ENCODE results near the gene RCN2.
"Not testable (repeated sequence)": the region's sequence is repeated elsewhere in the genome, so short reads cannot be mapped to it uniquely, and the experiment has no call there.

Gene RCN2, protein sequence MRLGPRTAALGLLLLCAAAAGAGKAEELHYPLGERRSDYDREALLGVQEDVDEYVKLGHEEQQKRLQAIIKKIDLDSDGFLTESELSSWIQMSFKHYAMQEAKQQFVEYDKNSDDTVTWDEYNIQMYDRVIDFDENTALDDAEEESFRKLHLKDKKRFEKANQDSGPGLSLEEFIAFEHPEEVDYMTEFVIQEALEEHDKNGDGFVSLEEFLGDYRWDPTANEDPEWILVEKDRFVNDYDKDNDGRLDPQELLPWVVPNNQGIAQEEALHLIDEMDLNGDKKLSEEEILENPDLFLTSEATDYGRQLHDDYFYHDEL

DNA sequence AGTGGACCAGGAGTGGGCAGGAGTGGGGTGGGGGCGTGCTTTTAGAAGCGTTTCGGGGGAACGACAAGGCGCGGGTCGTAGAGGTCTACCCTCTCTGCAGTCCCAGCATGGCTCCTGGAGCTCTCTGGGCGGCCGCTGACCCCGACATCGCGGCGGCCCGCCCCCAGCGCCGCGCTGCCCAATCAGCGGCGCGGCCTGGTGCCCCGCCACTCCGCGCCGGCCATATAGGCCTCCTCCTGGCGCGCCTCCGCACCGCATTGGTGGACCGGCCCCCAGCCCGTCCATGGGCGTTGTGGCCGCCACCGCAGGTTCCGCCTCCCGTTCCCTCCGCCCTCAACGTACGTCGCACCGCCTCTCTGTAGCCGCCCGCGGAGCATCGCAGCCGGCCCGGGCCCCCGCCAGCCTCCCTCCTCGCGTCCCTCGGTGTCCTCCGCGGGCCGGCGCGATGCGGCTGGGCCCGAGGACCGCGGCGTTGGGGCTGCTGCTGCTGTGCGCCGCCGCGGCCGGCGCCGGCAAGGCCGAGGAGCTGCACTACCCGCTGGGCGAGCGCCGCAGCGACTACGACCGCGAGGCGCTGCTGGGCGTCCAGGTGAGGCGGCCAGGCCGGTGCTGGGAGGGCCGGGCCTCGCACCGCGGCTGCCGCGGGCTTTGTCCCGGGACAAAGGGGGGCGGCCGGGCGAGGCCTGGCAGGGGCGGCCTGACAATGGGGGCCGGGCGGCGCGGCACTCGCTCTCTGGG lies at the start of gene RCN2:
Gene RCN2 (plus strand): TSS at position 353 of the 738 bp plus-strand sequence. CDS start 93 bp downstream, at position 446.
- DNase-seq, result peak; percentile 96

DNA sequence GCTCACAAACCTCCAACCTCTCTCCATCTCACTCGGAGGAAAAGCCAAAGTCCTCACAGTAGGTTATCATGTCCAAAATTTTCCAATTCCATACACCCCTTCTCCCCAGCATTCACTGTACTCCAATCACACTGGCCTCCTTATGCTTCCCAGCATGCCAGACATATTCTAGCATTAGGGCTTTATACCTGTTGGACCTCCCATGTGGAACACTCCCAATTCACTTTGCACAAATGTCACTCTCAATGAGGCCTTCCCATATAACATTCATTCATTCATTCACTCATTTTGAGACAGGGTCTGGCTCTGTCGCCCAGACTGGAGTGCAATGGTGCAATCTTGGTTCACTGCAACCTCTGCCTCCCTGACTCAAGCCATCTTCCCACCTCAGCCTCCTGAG lies 46.3 kb upstream of the RCN2 start:
- no peak for DNase-seq

DNA sequence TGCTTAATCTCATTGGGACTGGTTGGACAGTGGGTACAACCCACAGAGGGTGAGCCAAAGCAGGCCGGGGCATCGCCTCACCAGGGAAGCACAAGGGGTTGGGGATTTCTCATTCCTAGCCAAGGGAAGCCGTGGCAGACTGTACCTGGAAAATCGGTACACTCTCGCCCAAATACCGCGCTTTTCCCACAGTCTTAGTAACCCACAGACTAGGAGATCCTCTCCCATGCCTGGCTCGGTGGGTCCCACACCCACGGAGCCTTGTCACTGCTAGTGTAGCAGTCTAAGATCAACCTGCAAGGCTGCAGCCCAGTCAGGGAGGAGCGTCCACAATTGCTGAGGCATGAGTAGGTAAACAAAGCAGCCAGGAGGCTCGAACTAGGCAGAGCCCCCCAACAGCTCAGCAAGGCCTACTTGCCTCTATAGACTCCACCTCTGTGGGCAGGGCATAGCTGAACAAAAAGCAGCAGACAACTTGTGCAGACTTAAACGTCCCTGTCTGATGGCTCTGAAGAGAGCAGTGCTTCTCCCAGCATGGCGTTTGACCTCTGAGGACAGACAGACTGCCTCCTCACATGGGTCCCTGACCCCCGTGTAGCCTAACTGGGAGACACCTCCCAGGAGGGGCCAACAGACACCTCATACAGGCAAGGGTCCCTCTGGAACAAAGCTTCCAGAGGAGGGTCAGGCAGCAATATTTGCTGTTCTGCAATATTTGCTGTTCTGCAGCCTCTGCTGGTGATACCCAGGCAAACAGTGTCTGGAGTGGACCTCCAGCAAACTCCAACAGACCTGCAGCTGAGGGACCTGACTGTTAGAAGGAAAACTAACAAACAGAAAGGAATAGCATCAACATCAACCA lies 44.0 kb upstream of the RCN2 start:
- not testable (repeated sequence) for DNase-seq

DNA sequence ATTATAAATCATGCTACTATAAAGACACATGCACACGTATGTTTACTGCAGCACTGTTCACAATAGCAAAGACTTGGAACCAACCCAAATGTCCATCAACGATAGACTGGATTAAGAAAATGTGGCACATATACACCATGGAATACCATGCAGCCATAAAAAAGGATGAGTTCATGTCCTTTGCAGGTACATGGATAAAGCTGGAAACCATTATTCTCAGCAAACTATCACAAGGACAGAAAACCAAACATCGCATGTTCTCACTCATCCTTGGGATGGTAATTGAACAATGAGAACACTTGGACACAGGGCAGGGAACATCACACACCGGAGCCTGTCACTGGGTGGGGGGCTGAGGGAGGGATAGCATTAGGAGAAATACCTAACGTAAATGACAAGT lies 38.7 kb upstream of the RCN2 start:
- not testable (repeated sequence) for DNase-seq

DNA sequence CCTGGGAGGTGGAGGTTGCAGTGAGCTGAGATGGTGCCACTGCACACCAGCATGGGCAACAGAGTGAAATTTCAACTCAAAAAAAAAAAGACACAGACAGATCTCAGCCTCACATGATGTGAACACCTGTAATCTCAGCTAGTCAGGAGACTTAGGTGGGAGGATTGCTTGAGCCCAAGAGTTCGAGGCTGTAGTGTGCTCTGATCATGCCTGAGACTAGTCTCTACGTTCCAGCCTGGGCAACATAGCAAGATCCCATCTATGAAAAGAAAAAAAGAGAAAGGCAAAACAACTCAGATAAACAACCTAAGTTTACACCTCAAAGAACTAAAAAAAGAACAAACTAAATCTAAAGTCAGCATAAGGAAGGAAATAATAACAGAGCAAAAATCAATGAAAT lies 37.4 kb upstream of the RCN2 start:
- DNase-seq, result no peak

DNA sequence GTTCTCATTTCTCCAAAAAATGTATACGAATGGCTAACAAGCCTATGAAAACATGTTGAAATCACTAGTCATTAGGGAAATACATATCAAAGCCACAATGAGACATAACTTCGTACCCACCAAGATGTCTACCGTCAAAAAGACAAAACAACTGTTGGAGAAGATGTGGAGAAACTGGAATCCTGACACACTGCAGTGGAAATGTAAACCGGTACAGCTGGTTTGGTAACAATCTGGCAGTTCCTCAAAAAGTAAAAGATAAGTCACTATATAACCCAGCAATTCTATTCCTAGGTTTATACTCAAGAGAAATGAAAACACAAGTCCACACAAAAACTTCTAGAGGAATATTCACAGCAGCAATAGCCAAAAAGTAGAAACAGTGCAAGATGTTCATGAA lies 33.4 kb upstream of the RCN2 start:
- no peak for DNase-seq

DNA sequence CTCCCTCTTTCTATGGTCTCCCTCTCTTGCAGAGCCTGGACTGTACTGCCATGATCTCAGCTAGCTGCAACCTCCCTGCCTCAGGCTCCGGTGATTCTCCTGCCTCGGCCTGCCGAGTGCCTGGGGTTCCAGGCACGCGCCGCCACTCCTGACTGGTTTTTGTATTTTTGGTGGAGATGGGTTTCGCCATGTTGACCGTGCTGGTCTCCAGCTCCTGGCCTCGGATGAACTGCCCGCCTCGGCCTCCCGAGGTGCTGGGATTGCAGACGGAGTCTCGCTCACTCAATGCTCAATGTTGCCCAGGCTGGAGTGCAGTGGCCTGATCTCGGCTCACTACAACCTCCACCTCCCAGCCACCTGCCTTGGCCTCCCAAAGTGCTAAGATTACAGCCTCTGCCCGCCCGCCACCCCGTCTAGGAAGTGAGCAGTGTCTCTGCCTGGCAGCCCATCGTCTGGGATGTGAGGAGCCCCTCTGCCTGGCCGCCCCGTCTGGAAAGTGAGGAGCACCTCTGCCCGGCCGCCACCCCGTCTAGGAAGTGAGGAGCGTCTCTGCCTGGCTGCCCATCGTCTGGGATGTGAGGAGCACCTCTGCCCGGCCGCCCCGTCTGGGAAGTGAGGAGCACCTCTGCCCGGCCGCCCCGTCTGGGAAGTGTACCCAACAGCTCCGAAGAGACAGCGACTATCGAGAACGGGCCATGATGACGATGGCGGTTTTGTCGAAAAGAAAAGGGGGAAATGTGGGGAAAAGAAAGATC lies 32.2 kb upstream of the RCN2 start:
- not testable (repeated sequence) for DNase-seq

DNA sequence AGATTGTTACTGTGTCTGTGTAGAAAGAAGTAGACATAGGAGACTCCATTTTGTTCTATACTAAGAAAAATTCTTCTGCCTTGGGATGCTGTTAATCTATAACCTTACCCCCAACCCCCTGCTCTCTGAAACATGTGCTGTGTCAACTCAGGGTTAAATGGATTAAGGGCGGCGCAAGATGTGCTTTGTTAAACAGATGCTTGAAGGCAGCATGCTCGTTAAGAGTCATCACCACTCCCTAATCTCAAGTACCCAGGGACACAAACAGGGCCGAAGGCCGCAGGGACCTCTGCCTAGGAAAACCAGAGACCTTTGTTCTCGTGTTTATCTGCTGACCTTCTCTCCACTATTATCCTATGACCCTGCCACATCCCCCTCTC lies 31.6 kb upstream of the RCN2 start:
- not testable (repeated sequence) for DNase-seq

DNA sequence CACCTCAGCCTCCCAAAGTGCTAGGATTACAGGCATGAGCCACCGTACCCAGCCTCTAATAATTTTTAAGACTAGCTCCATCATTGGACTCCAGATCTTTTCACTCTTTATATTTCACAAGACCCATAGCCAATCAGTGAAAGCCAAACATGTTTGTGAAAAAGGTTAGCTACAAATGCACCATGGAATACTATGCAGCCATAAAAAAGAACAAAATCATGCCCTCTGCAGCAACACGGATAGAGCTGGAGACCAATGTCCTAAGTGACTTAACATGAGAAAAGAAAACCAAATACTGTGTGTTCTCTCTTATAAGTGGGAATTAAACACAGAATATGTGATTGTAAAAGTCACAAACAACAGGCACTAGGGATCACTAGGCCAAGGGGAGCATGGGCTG lies 29.6 kb upstream of the RCN2 start:
- DNase-seq, result no peak

DNA sequence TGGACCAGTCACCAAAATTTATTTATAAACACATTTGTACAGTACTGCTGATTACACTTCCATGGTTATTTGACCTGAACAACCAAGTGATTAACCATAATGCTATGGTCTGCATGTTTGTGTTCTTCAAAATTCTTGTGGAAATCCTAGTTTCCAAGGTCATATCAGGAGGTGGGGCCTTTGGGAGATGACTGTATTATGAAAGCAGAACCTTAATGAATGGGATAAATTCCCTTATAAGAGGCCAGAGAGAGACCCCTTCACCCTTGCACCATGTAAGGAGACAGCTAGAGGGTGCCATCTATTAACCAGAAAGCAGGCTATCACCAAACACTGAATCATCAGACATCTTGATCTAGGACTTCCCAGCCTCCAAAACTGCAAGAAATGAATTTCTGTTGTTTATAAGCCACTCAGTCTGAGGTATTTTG lies 28.3 kb upstream of the RCN2 start:
- DNase-seq, result no peak

DNA sequence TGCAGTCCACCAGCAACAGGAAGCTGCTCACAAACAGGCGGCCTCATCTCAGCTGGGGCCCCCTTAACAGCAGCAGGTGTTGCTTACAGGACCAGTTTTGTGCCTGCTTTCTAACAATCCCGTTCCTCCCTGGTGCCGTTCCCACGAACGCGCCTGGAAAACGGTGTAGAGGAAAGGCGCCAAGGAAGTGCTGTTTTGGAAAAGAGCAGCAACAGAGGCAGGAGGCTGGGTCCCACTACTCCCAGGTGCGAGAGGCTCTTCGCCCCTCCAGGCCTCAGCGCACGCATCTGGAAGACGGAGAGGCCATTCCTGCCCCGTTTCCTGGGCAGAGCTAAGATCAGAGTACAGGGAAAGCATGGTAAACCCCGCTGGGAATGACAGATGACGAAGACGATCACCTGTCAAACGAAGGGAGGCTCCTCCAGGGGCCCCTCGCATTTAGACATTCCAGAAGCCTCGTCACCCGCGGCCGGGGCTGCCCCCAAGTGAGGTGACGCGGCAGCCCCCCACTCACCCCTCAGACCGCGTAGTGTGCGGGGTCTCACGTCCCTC lies 27.0 kb upstream of the RCN2 start:
- peak; percentile 31 for DNase-seq

DNA sequence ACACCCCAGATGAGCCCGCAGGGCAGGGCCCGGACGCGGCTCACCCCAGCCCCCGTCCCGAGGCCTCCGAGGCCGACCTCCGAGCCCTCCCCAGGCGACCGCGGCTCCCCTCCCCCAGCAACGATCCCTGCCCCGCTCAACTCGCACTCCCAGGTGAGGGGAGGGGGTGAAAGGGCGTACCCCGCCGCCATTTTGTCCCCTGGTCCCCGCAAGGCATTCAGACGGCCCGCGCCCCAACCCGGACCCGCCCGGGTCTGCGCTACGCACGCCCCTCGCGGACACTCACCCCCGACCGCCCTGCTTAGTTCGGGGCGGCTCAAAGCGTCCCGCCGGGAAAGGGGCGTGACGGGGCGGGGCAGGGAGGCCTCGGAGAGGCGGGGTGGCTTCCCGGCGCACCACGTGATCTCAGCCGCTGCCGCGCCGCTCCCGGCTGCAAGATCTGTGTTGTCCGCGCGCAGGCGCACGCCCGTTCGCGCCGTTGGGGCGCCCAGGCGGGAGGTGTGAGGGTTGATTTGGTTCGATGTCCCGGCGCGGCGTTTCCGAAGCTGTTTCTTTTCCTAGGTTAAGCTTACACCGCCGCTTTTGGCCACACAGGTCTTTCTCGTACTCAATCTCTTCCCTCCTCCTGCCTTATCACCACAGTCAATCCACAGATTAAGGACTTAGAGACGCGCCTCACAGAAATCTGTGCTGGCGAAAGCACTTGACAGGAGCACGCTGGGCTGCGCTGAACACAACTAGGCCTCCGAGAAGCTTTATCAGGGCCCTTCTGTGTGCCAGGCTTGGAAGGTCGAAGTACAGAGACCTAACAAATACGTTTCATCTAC lies 26.3 kb upstream of the RCN2 start, which contains the start of gene SCAPER:
Gene SCAPER (minus strand): TSS at position 328 of the 827 bp plus-strand sequence. CDS start 21,523 bp downstream, outside the sequence.
- DNase-seq, result peak; percentile 94

DNA sequence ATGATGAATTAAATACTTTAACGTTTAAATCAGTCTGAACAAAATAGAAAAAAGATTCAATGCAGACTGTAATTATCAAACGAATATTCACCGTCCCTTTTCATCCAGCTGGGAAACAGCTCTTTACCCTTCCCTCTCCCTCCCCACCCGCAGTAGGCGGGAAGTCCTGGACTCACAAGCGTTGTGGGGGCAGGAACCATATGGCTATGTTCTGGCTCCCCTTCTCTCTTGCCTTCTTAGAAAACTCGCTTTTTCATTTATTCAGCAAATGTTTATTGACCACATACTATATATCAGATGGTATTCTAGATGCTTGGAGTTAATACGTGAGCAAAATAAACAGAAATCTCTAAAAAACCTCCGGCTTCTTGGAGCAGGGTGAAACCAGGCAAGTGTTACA lies 25.7 kb upstream of the RCN2 start:
- DNase-seq, result no peak

DNA sequence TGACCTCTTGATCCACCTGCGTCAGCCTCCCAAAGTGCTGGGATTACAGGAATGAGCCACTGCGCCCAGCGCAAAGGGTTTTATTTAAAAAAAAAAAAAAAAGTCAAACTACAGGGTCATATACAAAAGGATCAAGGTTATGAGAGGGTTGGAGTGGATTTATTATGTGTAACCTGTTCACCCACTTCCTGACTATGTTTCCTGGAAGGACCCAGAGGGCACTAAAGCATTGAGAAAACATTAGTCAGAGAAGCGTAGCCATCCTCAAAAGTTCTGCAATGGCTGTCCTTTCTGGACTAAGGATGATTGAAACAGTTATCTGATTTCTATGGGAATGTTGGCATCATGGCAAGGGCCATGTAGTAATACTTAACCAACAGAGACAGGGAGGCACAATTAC lies 19.1 kb upstream of the RCN2 start:
- no peak for DNase-seq

DNA sequence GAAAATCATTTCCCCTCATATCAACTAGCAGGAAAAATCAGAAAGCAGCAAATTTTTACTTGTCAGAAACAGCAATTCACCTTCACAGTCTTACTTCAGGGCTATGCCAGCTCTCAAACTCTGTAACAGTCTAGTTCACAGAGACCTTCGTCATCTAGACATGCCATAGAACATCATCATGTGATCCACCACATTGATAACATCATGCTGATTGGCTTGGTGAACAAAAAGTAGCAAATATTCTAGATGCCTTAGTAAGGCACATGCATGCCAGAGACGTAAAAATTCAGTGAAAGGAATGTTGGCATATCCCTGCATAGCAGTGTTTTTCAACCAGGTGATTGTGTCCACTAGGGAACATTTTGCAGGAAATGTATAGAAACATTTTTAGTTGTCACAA lies 17.8 kb upstream of the RCN2 start:
- DNase-seq, result no peak

DNA sequence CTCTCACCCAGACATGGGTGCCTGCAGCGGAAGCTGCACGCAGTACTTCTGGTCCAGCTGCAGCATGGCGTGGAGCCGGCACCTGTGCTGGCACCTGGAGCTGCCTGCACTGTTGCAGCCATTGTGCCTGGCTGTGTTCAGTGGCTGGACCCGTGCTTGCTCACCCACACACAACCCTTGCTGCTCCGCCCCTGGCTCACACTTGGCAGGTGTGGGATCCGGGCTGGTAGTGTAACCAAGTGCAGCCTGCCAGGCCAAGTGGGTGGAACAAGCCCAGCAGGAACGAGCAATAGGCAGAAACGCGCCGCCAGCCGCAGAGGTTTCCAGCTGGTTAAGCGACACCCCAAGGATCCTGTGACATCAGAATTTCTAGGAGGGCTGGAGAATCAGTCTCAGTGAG lies 15.2 kb upstream of the RCN2 start:
- DNase-seq, result no peak

DNA sequence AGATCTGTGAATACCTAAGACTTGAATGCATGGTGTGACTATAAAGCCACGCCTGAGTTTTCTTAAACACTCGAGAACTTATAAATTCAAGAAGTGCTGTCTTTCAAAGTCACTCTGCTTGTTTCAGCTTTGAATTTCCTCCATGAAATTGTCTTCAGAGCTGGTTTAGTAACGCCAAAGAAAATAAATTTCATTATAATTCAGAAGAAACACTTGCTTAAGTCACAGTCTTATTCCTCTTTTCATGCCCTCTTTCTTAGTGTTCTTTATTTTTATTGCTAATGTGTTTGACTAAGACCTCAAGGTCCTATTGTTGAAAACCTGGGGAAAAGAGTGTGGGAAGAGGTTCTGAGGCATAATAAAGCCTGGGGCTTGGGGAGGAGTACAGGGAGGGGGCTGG lies 3.3 kb upstream of the RCN2 start:
- DNase-seq, result no peak

DNA sequence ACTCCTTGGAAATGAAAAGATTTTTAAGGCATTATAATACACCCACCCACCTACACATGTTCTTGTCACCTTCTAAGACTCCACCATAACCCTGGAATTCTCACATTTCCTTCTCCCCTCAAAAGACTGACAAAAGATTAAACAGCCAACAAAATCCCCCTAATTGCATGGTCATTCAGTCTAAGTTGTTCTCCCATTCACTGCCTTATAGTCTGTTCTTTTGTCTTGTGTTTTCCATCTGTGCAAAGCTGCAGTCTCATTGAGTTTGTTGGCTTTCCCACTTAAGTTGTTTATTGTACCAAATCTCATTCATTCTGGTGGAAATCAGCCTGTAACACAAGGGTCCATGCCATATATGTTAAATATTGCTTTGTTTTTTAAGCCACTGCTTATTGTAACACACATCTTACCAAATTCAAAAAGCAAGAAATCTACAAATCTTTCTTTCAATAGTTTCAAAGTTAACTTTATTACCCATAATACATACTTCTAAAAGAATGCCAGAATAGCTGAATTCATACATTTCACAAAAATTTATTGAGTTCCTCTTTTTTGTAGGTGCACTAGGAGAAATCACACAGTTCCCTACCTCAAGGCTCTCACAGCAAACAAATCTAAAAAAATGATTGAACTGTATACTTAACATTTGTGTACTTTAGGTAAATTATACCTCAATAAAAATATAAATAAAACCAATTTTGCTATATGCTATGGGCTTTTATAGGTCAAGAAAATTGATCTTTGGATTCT lies 2.4 kb upstream of the RCN2 start:
- DNase-seq, result no peak

DNA sequence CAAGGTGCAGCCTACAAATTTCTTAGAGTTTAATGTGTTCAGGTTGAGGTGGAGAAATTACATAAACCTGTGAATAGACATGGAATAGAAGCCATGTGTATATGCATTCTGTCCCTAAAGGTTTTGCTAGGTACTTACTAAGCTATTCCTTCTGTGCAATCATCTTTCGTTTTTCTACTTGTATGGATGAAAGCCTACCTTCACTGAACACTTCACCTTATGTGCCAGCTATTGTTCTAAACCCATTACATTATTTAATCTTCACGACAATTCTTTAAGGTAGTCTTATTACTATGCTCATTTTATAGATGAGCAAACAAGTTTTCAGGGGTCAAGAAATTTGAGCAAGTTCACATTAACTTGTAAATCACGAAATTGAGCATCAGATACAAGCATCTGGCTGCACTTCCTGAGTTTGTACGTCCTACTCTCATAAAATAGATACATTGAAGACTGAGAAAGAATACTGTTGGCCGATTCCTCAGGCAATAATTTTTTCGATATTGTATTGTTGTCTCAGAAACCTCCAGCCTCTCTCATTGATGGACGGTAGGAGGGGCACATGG lies 635 bp upstream of the RCN2 start:
- DNase-seq, result no peak

Measured in midbrain (tissue), 1 donor.